SU-DHL-6 (cell line): ENCODE measurements around the gene PBRM1.

Experiments used
- CTCF ChIP-seq: fragments of 200-600 bp; sonication (generic); IDR thresholded peaks from one replicate; pipeline ENCODE4 v1.5.1; 2017; ENCODE audit warnings: antibody characterized with exemption, mild to moderate bottlenecking, low read length, moderate library complexity; ENCODE audit not compliant: insufficient read depth, poor library complexity, severe bottlenecking
- EZH2phosphoT487 ChIP-seq: fragments of 200-600 bp; sonication (generic), shearing (Covaris generic); conservative IDR thresholded peaks from 2 replicates; pipeline ENCODE4 v1.6.1; 2018; ENCODE audit warnings: mild to moderate bottlenecking, antibody characterized with exemption, low read length, moderate library complexity, mixed read lengths

DNA sequence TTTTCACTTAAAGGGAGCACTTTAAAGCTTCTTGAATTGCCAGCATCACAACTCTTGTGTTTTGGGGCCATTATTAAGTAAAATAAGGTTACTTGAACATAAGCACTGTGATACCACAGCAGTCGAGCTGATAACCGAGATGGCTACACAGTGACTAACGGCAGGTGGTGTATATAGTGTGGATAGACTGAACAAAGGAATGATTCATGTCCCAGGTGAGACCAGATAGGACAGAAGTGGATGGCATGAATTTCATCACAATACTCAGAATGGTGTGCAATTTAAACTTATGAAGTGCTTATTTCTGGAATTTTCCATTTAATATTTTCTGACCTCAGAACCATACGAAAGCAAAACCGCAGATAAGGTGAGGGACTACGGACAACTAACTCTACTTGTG, 40.2 kb downstream of the PBRM1 start:
- TF ChIP-seq CTCF (no peak), EZH2phosphoT487 (no peak)
